HG03039 (cell line): ENCODE measurements around the gene MYL1.

ENCODE experiments used
- ATAC-seq: cut with Tn5 transposase; IDR thresholded peaks from one replicate; pipeline ENCODE4 v1.9.1; 2021; ENCODE audit warnings: mild to moderate bottlenecking, moderate library complexity; ENCODE audit not compliant: unreplicated experiment

The MYL1 gene

GRCh38 chr2:210315015-210315788 is at the start of gene MYL1:
MYL1 (minus strand) TSS chr2:210315174; CDS start chr2:210315042, 132 bp downstream.
- ATAC-seq: no peak

- ATAC-seq: no peak
These were observed 48.9 kb upstream of the MYL1 start for GRCh38 chr2:210363876-210364275.

- ATAC-seq: no peak
These were observed 48.3 kb upstream of the MYL1 start for GRCh38 chr2:210363261-210363660.

- ATAC-seq: no peak
These were observed 45.4 kb upstream of the MYL1 start for GRCh38 chr2:210360412-210360811.

GRCh38 chr2:210356944-210357343 is 42.0 kb upstream of the MYL1 start:
- ATAC-seq: no peak

- no peak for ATAC-seq
These were observed 22.2 kb upstream of the MYL1 start for GRCh38 chr2:210337159-210337558.

- ATAC-seq: no peak
These were observed 9.9 kb upstream of the MYL1 start for GRCh38 chr2:210324906-210325305.

- no peak for ATAC-seq
These were observed 9.5 kb upstream of the MYL1 start for GRCh38 chr2:210324458-210324857.

- ATAC-seq: no peak
These were observed 8.0 kb upstream of the MYL1 start for GRCh38 chr2:210323003-210323402.

GRCh38 chr2:210318891-210319290 is 3.9 kb upstream of the MYL1 start:
- ATAC-seq: no peak

- no peak for ATAC-seq
These were observed 3.5 kb upstream of the MYL1 start for GRCh38 chr2:210318486-210318885.

GRCh38 chr2:210310550-210310949 is 4.4 kb downstream of the MYL1 start:
- no peak for ATAC-seq

- ATAC-seq: no peak
These were observed 5.3 kb downstream of the MYL1 start for GRCh38 chr2:210309548-210310233.

- ATAC-seq: no peak
These were observed 11.5 kb downstream of the MYL1 start for GRCh38 chr2:210303498-210303897.

GRCh38 chr2:210302326-210302725 is 12.6 kb downstream of the MYL1 start:
- no peak for ATAC-seq

GRCh38 chr2:210299866-210300373 is 15.1 kb downstream of the MYL1 start:
- no peak for ATAC-seq

GRCh38 chr2:210288408-210288807 is 26.6 kb downstream of the MYL1 start:
- no peak for ATAC-seq

GRCh38 chr2:210287301-210287700 is 27.7 kb downstream of the MYL1 start:
- no peak for ATAC-seq

- no peak for ATAC-seq
These were observed 28.8 kb downstream of the MYL1 start for GRCh38 chr2:210286123-210286680.

GRCh38 chr2:210277133-210277532 is 37.8 kb downstream of the MYL1 start:
- no peak for ATAC-seq

- ATAC-seq: no peak
These were observed 43.7 kb downstream of the MYL1 start for GRCh38 chr2:210271300-210271699.

GRCh38 chr2:210269148-210269547 is 45.8 kb downstream of the MYL1 start:
- no peak for ATAC-seq
